Left lung (tissue), 10 donors: Measurements from ENCODE around the gene HJURP. TPM values are rescaled to one million over a fixed set of nuclear protein-coding genes. Genes with fewer than 3 reads are reported as not detected.

Source experiments
- ATAC-seq: fragments of 200-7000 bp; cut with Tn5 transposase; one replicate; pipeline ENCODE4 v1.9.1; 2020; ENCODE audit warnings: moderate library complexity
- DNase-seq, 4 donors: peaks; one replicate each; pipeline ENCODE4 v3.0.0-alpha.2; 2013 to 2020
- H3K27ac ChIP-seq, 2 donors: fragments of 200-600 bp; sonication (generic) in 1 of 2; one replicate each; pipeline versions ENCODE4 v1.5.0 to v1.8.0; 2020 to 2021
- H3K27me3 ChIP-seq, 2 donors: fragments of 200-600 bp; sonication (generic) in 1 of 2; one replicate each; pipeline versions ENCODE4 v1.5.0 to v1.8.0; 2020 to 2021
- H3K36me3 ChIP-seq, 2 donors: fragments of 200-600 bp; sonication (generic) in 1 of 2; one replicate each; pipeline versions ENCODE4 v1.5.0 to v1.8.0; 2020 to 2021
- H3K4me1 ChIP-seq, 2 donors: fragments of 200-600 bp; one replicate each; pipeline ENCODE4 v1.8.0; 2021
- H3K4me3 ChIP-seq, 2 donors: fragments of 200-600 bp; sonication (generic) in 1 of 2; one replicate each; pipeline versions ENCODE4 v1.5.0 to v1.8.0; 2020 to 2021; ENCODE audit warnings: mild to moderate bottlenecking in 1 of 2
- H3K9me3 ChIP-seq, 2 donors: fragments of 200-600 bp; sonication (generic) in 1 of 2; one replicate each; pipeline versions ENCODE4 v1.5.0 to v1.8.0; 2020 to 2021
- CTCF ChIP-seq, 2 donors: fragments of 200-600 bp; sonication (generic) in 1 of 2; IDR thresholded peaks; one replicate each; pipeline versions ENCODE4 v1.5.0 to v1.8.0; 2021; ENCODE audit warnings: antibody characterized with exemption in 2 of 2
- intact Hi-C, 2 donors: fragments of 100-400 bp; cut with DNase I; formaldehyde crosslinking; loops; one replicate each; pipeline versions ENCODE4 v1.11.2 to v1.14.2; 2022
- polyA plus RNA-seq, 6 donors: library from polyadenylated mRNA; unstranded; fragments of 120-200 nt; gene quantifications; one replicate each; pipeline ENCODE4 v1.2.1, GENCODE V29; 2013; ENCODE audit not compliant: insufficient read length in 6 of 6
- total RNA-seq, 2 donors: library from RNA; stranded (reverse); fragmentation: NEBNext Ultra II Directional; extraction: Animal tissue kit (Norgen Biotek cat#: 25700); gene quantifications; one replicate each; pipeline ENCODE4 v1.2.1, GENCODE V29; 2021
- donor health status: DM: no; HTN: yes; CAD: no.
- donor health status: DM: no; HTN: no; CAD: no.

Gene HJURP
- total and polyA plus RNA-seq, 8 donors: 1.8 to 38.8 (median 19.2) TPM

DNA sequence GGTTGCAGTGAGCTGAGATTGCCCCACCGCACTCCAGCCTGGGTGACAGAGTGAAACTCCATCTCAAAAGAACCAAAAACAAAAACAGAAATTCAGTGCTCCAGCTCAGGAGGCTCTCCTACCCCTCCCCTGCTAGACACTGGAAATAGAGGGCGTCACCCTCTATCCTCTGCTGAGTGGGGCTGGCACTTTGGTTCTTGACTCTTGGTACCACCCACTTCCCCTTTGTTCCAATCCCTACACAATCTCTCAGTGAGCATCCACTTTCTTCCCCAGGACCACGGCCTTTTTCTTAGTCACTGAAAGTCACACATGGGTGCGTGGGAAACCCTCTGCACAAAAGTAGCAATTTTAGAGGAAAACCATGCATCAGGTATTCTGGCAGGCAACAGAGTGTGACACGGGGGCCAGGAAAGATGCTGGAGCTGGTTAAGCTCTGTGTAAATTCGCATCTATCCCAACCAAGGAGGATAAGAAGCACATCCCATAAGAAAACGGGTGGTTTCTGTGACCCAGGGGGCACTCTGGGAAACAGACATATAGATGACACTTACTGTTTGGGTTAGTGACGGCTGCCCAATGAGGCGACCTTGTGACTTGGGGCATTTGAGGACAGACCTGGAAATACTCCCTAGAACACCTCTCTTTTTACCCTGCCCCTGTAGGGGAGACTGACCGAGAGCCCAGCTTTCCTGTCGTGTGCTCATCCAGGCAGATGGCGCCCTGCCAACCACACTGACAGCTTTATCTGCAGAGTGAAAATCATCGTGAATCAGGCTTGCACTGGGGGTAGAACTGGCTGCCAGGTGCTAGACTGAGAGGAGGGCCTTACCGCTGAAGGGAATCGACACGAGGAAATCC is 7.7 kb downstream of the HJURP start:
- peaks cover 0 to 33% of the 10 kb centered on the region in 2 donors for H3K36me3 ChIP-seq
- H3K27ac ChIP-seq: no peak overlapping the region
- H3K27me3 ChIP-seq: no peaks in the 10 kb centered on the region
- intact Hi-C loops: no loop called here
- H3K9me3 ChIP-seq: no peaks in the 10 kb centered on the region
- no peak overlapping the region for H3K4me3 ChIP-seq
- TF ChIP-seq CTCF (IDR thresholded peaks at IDR 0.05): no peak
- peaks cover 0 to under 1% of the 10 kb centered on the region in 2 donors for H3K4me1 ChIP-seq
- DNase-seq: no peak
- no peak for ATAC-seq

DNA sequence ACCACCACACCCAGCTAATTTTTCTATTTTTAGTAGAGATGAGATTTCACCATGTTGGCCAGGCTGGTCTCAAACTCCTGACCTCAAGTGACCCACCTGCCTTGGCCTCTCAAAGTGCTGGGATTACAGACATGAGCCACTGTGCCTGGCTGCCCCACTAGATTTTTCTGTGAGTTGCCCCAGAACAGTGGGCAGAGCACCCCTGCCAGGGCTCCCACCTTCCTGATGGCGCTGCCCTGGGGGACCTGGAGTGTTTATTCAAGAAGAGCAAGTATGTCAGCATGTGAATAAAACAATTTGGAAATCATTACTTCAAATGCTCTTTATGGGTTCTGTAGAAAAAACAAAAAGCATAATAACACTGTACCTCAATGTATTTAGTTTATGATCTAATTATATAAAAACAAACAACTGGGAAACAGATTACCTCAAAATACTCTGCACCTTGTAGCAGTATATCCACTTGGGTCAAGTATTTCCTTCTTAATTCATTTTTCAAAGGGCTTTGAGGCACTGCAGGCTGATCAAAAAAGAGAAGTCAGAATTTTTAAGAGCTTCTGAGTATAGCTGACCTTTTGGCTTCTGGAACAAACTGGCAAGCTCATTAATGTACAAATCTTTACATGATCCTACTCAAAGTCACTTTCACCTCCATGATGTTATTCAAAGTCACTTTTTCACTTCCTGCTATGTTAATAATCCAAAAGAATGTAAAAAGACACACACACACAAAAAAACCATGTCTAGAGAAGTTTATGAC is 8.9 kb downstream of the HJURP start:
- Histone ChIP-seq H3K36me3 (peaks cover 0 to 44% of the 10 kb centered on the region in 2 donors), H3K4me1 (no peaks in the 10 kb centered on the region), H3K4me3 (no peak overlapping the region), H3K27me3 (no peaks in the 10 kb centered on the region), H3K9me3 (no peaks in the 10 kb centered on the region), H3K27ac (no peak overlapping the region)
- peak; percentile 53 for ATAC-seq
- no peak for DNase-seq
- TF ChIP-seq CTCF (IDR thresholded peaks at IDR 0.05): no peak
- intact Hi-C loops: no loop called here

DNA sequence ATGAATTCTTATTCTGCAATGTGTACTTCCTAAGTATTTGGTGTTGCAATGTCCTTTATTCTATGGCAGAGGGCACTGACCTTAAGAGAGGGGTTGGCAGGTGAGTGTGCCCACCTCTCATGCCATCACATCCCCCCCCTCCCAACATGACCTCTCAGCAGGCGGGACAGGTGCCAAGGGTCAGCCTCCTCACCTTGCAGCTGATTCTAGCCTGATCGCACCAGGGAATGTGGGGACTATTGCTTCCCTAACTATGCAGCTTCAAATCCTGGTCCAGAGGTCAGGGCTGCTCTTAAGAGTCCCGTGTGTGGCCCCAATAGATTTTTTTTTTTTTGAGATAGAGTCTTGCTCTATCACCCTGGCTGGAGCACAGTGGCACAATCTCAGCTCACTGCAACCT is 9.5 kb downstream of the HJURP start:
- intact Hi-C loops: no loop called here
- no peaks in the 10 kb centered on the region for H3K27me3 ChIP-seq
- no peak overlapping the region for H3K4me3 ChIP-seq
- DNase-seq (no peak), ATAC-seq (no peak)
- TF ChIP-seq CTCF (IDR thresholded peaks at IDR 0.05): no peak
- no peaks in the 10 kb centered on the region for H3K9me3 ChIP-seq
- H3K36me3 ChIP-seq: peaks cover 0 to 49% of the 10 kb centered on the region in 2 donors
- H3K27ac ChIP-seq: no peak overlapping the region
- no peaks in the 10 kb centered on the region for H3K4me1 ChIP-seq

- H3K27me3 ChIP-seq: no peaks in the 10 kb centered on the region
- H3K4me1 ChIP-seq: no peaks in the 10 kb centered on the region
- intact Hi-C loops: no loop called here
- peaks cover 0 to 55% of the 10 kb centered on the region in 2 donors for H3K36me3 ChIP-seq
- no peaks in the 10 kb centered on the region for H3K9me3 ChIP-seq
- H3K4me3 ChIP-seq: no peak overlapping the region
- DNase-seq: no peak
- no peak for ATAC-seq
- no peak overlapping the region for H3K27ac ChIP-seq
- no peak for TF ChIP-seq CTCF (IDR thresholded peaks at IDR 0.05)
These were observed 10.1 kb downstream of the HJURP start for GRCh38 chr2:233844064-233844807.
